Right lobe of liver (tissue), 4 donors: ENCODE results near the gene AVPR2.

Source experiments
- POLR2A ChIP-seq: fragments of 450-650 bp; IDR thresholded peaks from one replicate; pipeline ENCODE4 v1.6.1; 2017; ENCODE audit warnings: antibody characterized with exemption, mild to moderate bottlenecking
- TF ChIP-seq, protein P1 (sequence below), 4 donors: fragments of 200-600 bp in 3 of 4; fragments of 450-650 bp in 1 of 4; IDR thresholded peaks; one replicate each; pipeline versions ENCODE4 v1.5.1 to v1.8.0; 2016 to 2022; ENCODE audit warnings: antibody characterized with exemption in 4 of 4, mild to moderate bottlenecking in 2 of 4
- donor health status: DM: no; HTN: no; CAD: no.
- donor health status: DM: no; HTN: no; CAD: no.
- donor health status: DM: no; HTN: yes; CAD: no.

DNA sequence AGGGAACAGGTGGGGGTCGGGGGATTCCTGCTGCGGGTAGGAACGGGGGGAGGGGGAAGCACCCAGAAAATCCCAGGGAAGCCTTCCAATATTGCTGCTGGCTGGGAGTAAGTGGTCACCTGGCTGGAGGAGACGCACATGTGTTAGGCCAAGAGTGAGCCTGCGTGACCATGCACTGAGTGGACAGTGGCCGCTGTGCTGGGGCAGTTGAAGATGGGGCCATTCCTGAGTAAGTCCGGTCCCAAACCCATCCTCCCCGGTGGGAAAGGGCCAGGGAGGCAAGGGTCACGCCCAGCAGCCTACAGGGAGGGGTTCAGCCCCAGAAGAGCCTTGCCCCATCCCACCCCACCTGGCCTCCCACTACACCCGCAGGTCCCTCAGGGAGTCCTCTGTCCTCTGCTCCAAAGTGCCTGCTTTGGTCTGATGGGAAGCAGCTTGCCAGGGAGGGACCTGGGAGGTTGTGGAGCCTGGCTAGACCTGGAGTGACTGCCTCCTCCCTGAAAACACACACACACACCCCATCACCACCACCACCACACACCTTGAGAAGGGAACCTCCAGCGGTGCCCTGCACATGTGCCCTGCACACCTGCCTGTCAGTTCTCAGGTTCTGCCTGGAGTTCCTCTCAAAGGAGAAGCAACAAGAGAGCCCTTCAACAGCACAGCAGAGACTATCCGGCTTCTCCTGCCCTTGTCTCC is 24.6 kb upstream of the AVPR2 start:
- TF ChIP-seq, protein P1, sequence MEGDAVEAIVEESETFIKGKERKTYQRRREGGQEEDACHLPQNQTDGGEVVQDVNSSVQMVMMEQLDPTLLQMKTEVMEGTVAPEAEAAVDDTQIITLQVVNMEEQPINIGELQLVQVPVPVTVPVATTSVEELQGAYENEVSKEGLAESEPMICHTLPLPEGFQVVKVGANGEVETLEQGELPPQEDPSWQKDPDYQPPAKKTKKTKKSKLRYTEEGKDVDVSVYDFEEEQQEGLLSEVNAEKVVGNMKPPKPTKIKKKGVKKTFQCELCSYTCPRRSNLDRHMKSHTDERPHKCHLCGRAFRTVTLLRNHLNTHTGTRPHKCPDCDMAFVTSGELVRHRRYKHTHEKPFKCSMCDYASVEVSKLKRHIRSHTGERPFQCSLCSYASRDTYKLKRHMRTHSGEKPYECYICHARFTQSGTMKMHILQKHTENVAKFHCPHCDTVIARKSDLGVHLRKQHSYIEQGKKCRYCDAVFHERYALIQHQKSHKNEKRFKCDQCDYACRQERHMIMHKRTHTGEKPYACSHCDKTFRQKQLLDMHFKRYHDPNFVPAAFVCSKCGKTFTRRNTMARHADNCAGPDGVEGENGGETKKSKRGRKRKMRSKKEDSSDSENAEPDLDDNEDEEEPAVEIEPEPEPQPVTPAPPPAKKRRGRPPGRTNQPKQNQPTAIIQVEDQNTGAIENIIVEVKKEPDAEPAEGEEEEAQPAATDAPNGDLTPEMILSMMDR (IDR thresholded peaks at IDR 0.05), result no peak
- TF ChIP-seq POLR2A, result no peak
